GM18951 (cell line): ENCODE measurements around the gene TSPAN15.
A peak's percentile ranks its signal among the peaks of the same experiment; 100 is the strongest.

ENCODE experiments used
- POLR2A ChIP-seq: IDR thresholded peaks from 4 replicates; pipeline ENCODE4 v1.6.1; 2011; ENCODE audit warnings: mild to moderate bottlenecking; ENCODE audit not compliant: insufficient read length, insufficient read depth; ENCODE audit errors: extremely low read depth
- in situ Hi-C: fragments of 300-500 bp; cut with MboI; formaldehyde crosslinking; loops from one replicate; pipeline ENCODE4 v1.12.0; 2022; ENCODE audit warnings: low sequenced_read_pairs, mixed read lengths, inconsistent platforms; ENCODE audit not compliant: unreplicated experiment

Gene TSPAN15

GRCh38 chr10:69451209-69451783, at the start of gene TSPAN15:
Gene TSPAN15, plus strand, starts transcription at chr10:69451465. Its CDS starts 130 bp downstream, at chr10:69451595.
- no peak for TF ChIP-seq POLR2A
- in situ Hi-C loops: no loop called here

GRCh38 chr10:69402386-69402785, 48.9 kb upstream of the TSPAN15 start:
- in situ Hi-C loops: no loop called here
- no peak for TF ChIP-seq POLR2A

- in situ Hi-C loops: no loop called here
- TF ChIP-seq POLR2A: no peak
Observed at GRCh38 chr10:69403066-69403465, 48.2 kb upstream of the TSPAN15 start.

- in situ Hi-C loops: no loop called here
- TF ChIP-seq POLR2A: no peak
Observed at GRCh38 chr10:69403519-69403918, 47.7 kb upstream of the TSPAN15 start.

- no peak for TF ChIP-seq POLR2A
- in situ Hi-C loops: no loop called here
Observed at GRCh38 chr10:69404786-69405185, 46.5 kb upstream of the TSPAN15 start.

GRCh38 chr10:69405221-69405620, 46.0 kb upstream of the TSPAN15 start:
- TF ChIP-seq POLR2A: no peak
- in situ Hi-C loops: no loop called here

GRCh38 chr10:69406302-69406811, 44.9 kb upstream of the TSPAN15 start:
- in situ Hi-C loops: no loop called here
- no peak for TF ChIP-seq POLR2A

GRCh38 chr10:69406816-69407580, 44.3 kb upstream of the TSPAN15 start:
- in situ Hi-C loops: no loop called here
- no peak for TF ChIP-seq POLR2A

- TF ChIP-seq POLR2A: no peak
- in situ Hi-C loops: no loop called here
Observed at GRCh38 chr10:69407621-69408301, 43.5 kb upstream of the TSPAN15 start.

GRCh38 chr10:69408318-69409175, 42.7 kb upstream of the TSPAN15 start:
- in situ Hi-C loops: no loop called here
- TF ChIP-seq POLR2A: peak; percentile 34

GRCh38 chr10:69409176-69409495, 42.1 kb upstream of the TSPAN15 start:
- TF ChIP-seq POLR2A: no peak
- in situ Hi-C loops: no loop called here

- in situ Hi-C loops: no loop called here
- no peak for TF ChIP-seq POLR2A
Observed at GRCh38 chr10:69409968-69410367, 41.3 kb upstream of the TSPAN15 start.

GRCh38 chr10:69410487-69410886, 40.8 kb upstream of the TSPAN15 start:
- no peak for TF ChIP-seq POLR2A
- in situ Hi-C loops: no loop called here

GRCh38 chr10:69411476-69411875, 39.8 kb upstream of the TSPAN15 start:
- TF ChIP-seq POLR2A: no peak
- in situ Hi-C loops: no loop called here
